A673 (cell line): ENCODE data around the gene C14orf132. TPM values are rescaled to one million over a fixed set of nuclear protein-coding genes. Genes with fewer than 3 reads are reported as not detected.

Experiments used
- BruUV-seq: library from RNA; stranded (reverse); fragments of 400-500 nt; replicated peaks from 2 replicates; lab custom pipeline; 2021; lab: Mats Ljungman, UMichigan
- CTCF ChIA-PET: fragments of 300-600 bp; sonication (Branson Sonifier 250); formaldehyde crosslinking; loops from one replicate; lab custom pipeline; 2022; ENCODE audit warnings: antibody characterized with exemption; lab: Charles Lee
- POLR2A ChIA-PET: fragments of 300-600 bp; sonication (Branson Sonifier 250); formaldehyde crosslinking; loops from one replicate; lab custom pipeline; 2022; ENCODE audit warnings: antibody characterized with exemption; ENCODE audit not compliant: low non-redundant PET; lab: Charles Lee
- DNase-seq: peaks from one replicate; pipeline ENCODE4 v3.0.0-alpha.2; 2015; ENCODE audit warnings: low spot score
- H3K27ac ChIP-seq: fragments of 200-600 bp; sonication (generic); 2 replicates; pipeline ENCODE4 v1.5.1; 2016; ENCODE audit warnings: mixed run types, low read depth, mild to moderate bottlenecking, mixed read lengths, antibody characterized with exemption, low read length; ENCODE audit not compliant: poor library complexity, severe bottlenecking
- H3K27me3 ChIP-seq: fragments of 200-600 bp; sonication (generic); replicated peaks from 2 replicates; pipeline ENCODE4 v1.6.1; 2017; ENCODE audit warnings: mixed run types, low read depth, mild to moderate bottlenecking, mixed read lengths, antibody characterized with exemption, low read length; ENCODE audit not compliant: insufficient read depth, poor library complexity
- H3K36me3 ChIP-seq: fragments of 200-600 bp; sonication (generic); 2 replicates; pipeline ENCODE4 v1.6.1; 2016; ENCODE audit warnings: mixed run types, mild to moderate bottlenecking, mixed read lengths, antibody characterized with exemption, low read length; ENCODE audit not compliant: insufficient read depth, poor library complexity, severe bottlenecking
- H3K4me1 ChIP-seq: fragments of 200-600 bp; sonication (generic); 2 replicates; pipeline ENCODE4 v1.6.1; 2017; ENCODE audit warnings: mixed run types, mild to moderate bottlenecking, mixed read lengths, antibody characterized with exemption, low read length; ENCODE audit not compliant: insufficient read depth, poor library complexity, severe bottlenecking
- H3K4me3 ChIP-seq: fragments of 200-600 bp; sonication (generic); 2 replicates; pipeline ENCODE4 v1.5.1; 2016; ENCODE audit warnings: low read depth, mixed run types, mild to moderate bottlenecking, mixed read lengths, low read length; ENCODE audit not compliant: poor library complexity, severe bottlenecking
- H3K9me3 ChIP-seq: fragments of 200-600 bp; sonication (generic); 2 replicates; pipeline ENCODE4 v1.6.1; 2016; ENCODE audit warnings: mixed run types, low read depth, mild to moderate bottlenecking, mixed read lengths, antibody characterized with exemption, low read length; ENCODE audit not compliant: poor library complexity, severe bottlenecking
- EZH2 ChIP-seq: fragments of 200-600 bp; sonication (generic); IDR thresholded peaks from 2 replicates; pipeline ENCODE4 v1.6.1; 2017; ENCODE audit warnings: borderline replicate concordance, low read depth, mild to moderate bottlenecking, mixed read lengths, antibody characterized with exemption, low read length; ENCODE audit not compliant: poor library complexity, severe bottlenecking
- intact Hi-C: fragments of 100-400 bp; cut with micrococcal nuclease; formaldehyde crosslinking; loops from one replicate; pipeline ENCODE4 v1.10.0; 2022; ENCODE audit not compliant: unreplicated experiment
- total RNA-seq: library from RNA; stranded (reverse); gene quantifications from 2 replicates; pipeline ENCODE4 v1.2.3, GENCODE V29; 2021
- TF ChIP-seq, protein P1 (sequence below): fragments of 300-800, 200-600 bp; sonication (generic); conservative IDR thresholded peaks from 2 replicates; pipeline ENCODE4 v1.5.1; 2017; ENCODE audit warnings: low read depth, mild to moderate bottlenecking, antibody characterized with exemption, low read length, moderate library complexity, mixed read lengths

C14orf132 gene
- total RNA-seq, 1 experiment from 2014 or later, result 8.3 TPM

DNA sequence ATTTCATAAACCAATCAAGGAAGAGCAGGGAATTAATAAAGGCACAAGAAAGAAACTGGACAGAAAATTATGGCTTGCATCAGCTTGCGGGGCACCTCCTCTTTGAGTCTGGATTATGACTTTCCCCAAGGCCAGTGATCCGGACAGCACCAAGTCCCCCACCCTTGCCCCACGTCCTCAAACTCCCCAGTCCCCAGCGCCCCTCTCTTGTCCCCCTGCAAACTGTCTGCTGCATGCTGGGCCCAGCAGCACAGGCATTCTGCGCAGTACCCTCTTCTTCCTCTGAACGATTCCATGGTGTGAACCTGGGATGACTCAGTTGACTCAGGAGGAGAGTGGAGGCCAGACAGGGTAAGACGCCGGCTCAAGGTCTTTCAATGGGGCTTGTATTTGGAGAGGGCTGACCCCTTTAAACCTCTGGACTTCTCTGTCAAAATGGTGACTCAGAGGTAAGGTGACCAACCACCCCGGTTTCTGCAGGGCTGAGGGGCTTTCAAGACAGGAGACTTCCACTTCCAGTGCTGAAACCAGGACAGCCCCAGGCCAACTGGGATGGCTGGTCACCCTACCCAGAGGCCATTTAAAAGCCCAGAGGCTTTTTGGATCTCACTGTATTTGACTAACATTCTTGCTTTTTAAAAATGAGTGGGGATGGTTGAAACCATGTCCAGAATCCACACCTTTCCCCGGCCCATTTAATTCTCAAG is 13.5 kb downstream of the C14orf132 start:
- BruUV-seq, result no TSS peak
- no peaks in the 10 kb centered on the region for H3K27me3 ChIP-seq
- no peaks in the 10 kb centered on the region for H3K9me3 ChIP-seq
- H3K27ac ChIP-seq, result no peak overlapping the region
- intact Hi-C loops, result no loop called here
- POLR2A ChIA-PET, result no interaction called here
- CTCF ChIA-PET, result no interaction called here
- no peak for DNase-seq
- no peak overlapping the region for H3K4me3 ChIP-seq
- H3K4me1 ChIP-seq, result no peaks in the 10 kb centered on the region
- TF ChIP-seq, protein P1, sequence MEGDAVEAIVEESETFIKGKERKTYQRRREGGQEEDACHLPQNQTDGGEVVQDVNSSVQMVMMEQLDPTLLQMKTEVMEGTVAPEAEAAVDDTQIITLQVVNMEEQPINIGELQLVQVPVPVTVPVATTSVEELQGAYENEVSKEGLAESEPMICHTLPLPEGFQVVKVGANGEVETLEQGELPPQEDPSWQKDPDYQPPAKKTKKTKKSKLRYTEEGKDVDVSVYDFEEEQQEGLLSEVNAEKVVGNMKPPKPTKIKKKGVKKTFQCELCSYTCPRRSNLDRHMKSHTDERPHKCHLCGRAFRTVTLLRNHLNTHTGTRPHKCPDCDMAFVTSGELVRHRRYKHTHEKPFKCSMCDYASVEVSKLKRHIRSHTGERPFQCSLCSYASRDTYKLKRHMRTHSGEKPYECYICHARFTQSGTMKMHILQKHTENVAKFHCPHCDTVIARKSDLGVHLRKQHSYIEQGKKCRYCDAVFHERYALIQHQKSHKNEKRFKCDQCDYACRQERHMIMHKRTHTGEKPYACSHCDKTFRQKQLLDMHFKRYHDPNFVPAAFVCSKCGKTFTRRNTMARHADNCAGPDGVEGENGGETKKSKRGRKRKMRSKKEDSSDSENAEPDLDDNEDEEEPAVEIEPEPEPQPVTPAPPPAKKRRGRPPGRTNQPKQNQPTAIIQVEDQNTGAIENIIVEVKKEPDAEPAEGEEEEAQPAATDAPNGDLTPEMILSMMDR, result no peak
- no peak for TF ChIP-seq EZH2
- H3K36me3 ChIP-seq, result no peaks in the 10 kb centered on the region

DNA sequence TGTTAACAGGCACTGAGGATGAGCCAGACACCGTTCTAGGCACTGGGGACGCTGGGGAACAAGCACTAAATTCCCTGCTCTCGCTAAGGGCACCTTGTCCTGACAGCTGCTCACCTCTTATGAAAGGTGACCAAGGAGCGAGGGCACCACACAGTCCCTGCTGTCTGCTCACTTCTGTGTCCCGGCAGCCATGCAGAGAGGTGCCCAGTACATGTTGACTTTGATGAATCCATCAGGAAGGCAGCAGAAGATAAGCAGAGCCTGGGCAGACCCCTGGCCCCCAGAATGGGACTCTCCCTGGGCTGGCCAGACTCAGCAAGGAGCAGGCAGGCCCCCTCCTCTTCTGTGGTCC is 14.1 kb downstream of the C14orf132 start:
- Histone ChIP-seq H3K4me3 (no peak overlapping the region), H3K4me1 (no peaks in the 10 kb centered on the region), H3K36me3 (no peaks in the 10 kb centered on the region), H3K27ac (no peak overlapping the region), H3K9me3 (no peaks in the 10 kb centered on the region), H3K27me3 (no peaks in the 10 kb centered on the region)
- ChIA-PET POLR2A (no interaction called here), CTCF (no interaction called here)
- BruUV-seq, result no TSS peak
- TF ChIP-seq EZH2, result no peak
- TF ChIP-seq, protein P1, result no peak
- intact Hi-C loops, result no loop called here
- no peak for DNase-seq

DNA sequence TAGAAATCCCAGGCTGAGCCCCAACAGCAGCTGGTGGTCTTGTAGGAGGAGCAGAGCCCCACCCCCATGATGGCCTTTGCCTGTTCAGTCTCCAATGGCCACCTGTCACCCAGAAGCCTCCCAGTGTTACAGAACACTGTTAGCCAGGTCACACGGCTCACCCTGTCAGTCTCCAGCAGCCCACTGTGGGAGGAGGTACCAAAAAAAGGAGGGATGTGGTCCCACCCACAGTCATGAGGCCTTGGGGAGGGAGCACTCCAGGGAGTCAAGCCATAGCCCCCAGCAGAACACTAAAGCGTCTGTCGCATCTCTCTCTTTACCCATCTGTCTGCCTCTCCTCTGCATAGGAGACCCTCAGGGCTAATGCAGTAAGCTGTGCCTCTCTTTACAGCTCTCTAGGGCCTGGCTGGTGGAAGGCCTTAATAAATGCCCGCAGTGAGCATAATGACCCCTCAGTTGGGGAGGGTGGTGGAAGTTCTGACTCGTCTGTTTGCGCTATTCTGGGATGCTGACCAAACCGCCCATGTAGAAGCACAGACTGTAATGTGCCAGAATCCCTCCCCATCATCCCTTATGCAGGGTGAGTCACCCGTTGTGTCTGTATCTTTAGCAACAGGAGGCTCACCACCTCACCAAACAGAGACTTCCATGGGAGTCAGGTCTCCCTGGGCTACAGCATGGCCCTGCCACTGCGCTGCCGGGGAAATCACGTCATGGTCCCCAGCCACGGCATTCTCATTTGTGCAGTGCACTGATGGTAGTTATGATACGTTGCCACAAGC is 14.6 kb downstream of the C14orf132 start:
- Histone ChIP-seq H3K27ac (no peak overlapping the region), H3K27me3 (no peaks in the 10 kb centered on the region), H3K4me1 (no peaks in the 10 kb centered on the region), H3K4me3 (no peak overlapping the region), H3K36me3 (no peaks in the 10 kb centered on the region), H3K9me3 (no peaks in the 10 kb centered on the region)
- TF ChIP-seq, protein P1, result no peak
- no peak for TF ChIP-seq EZH2
- no peak for DNase-seq
- intact Hi-C loops, result no loop called here
- POLR2A ChIA-PET, result no interaction called here
- no TSS peak for BruUV-seq
- CTCF ChIA-PET, result no interaction called here
